GM18858 (cell line): ENCODE data around the gene PKD1L1.

Source experiments
- ATAC-seq: cut with Tn5 transposase; IDR thresholded peaks from one replicate; pipeline ENCODE4 v1.9.1; 2021; ENCODE audit not compliant: unreplicated experiment

The PKD1L1 gene

DNA sequence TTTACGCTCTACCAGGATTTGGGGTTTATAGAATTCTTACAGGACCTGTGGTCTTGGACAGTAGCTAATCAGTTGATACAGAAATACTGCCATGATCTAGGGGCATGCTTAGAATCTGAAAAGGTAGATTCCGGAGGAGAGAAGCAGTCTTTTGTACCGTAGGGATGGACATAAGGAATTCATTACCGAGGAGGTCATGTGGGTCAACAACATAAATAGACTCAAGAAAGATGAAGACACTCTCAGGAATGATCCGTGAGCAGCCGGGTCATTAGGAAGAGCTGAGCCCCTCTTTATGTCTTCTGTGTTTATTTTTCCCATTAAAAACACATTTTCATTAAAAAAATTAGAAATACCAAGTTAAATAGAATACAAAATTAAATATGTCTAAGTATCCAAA, 206.3 kb downstream of the PKD1L1 start:
- ATAC-seq = no peak

DNA sequence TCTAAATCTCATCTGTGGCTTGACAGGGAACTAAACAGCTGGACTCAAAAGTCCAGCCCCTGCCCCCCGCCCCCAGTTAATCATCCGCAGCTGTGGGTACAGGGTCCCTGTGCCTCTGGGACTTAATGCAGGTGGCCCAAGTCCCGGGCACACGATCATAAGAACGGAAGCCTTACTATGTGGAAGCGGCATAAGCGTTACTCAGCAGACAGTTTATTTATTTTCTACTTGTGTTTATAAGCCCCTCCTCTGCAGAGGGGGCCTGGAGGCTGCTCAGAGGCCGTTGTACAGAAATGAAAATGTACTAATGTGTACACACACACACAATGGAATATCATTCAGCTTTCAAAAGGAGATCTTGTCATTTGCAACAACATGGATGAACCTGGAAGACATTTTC, 208.4 kb downstream of the PKD1L1 start:
- no peak for ATAC-seq

DNA sequence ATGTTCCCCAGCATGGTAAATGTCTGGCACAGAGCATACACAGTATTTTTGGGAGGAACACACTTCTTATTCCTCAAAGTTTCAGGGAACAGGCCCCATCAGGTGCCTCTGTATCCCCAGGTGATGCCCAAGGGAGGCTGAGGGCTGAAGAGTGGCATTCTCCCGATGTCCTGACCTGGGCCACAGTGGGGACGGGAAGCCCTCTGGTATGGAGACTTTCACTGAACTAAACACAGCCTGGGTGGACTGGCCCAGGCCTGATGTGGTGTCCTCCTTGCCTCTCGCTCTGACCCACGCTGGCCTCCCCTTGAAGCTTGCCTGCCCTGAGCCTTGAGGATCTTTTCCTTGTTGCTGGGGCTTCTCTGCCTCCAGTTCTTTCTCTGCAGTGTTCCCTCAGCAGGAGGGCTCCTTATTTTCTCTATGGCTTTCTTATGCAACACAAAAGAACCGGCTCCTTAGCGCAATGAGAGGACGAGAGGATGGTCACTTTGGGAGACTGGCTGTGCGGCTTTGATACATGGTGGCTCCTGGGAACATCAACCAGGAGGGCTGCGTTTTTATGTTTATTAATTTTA, 208.9 kb downstream of the PKD1L1 start:
- ATAC-seq = no peak

DNA sequence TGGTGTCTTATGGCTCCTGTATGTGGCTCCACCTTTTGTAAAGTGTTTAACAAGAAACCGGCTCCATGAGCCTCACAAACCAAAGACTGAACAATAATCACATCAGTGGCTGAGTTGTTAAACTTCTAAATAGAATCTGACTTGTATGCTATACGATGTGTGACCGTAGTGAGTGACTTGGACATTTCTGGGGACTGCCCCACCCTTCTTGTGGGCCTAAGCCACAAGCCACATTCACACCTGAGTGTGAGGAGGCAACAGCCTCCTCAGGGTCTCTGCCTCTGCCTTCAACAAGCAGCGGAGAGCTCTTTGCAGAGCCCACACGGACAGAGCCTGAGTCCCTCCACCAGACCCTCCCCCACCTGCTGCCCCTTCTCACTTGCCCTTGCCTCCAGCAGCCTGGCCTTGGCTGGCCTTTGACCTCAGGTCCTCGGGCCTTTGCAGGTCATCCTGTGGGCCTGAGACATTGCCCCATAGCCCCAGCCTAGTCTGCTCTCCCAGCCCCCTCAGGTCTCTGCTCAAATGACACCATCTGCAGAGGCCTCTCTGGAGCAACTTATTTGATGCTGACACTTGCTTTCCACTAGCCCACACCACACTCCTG, 209.6 kb downstream of the PKD1L1 start:
- no peak for ATAC-seq

DNA sequence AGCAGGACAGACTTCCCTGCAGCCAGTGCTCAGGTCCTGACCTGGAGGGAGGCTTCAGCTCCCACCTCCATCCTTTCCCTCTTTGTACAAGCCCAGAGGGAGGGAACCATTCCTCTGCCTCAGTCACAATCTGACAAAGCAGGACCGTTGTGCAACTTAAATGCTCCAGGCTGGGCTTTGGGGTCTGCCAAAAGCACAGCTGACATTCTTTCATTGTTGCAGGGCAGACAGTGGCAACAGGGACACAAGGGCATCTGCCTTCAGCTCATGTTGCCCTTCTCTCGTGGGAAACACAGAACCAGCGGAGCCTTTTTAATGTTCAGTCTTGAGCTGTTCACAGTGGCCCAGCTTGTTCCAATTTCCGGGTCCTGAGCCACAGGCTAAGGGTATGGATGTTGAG, 210.7 kb downstream of the PKD1L1 start:
- no peak for ATAC-seq

DNA sequence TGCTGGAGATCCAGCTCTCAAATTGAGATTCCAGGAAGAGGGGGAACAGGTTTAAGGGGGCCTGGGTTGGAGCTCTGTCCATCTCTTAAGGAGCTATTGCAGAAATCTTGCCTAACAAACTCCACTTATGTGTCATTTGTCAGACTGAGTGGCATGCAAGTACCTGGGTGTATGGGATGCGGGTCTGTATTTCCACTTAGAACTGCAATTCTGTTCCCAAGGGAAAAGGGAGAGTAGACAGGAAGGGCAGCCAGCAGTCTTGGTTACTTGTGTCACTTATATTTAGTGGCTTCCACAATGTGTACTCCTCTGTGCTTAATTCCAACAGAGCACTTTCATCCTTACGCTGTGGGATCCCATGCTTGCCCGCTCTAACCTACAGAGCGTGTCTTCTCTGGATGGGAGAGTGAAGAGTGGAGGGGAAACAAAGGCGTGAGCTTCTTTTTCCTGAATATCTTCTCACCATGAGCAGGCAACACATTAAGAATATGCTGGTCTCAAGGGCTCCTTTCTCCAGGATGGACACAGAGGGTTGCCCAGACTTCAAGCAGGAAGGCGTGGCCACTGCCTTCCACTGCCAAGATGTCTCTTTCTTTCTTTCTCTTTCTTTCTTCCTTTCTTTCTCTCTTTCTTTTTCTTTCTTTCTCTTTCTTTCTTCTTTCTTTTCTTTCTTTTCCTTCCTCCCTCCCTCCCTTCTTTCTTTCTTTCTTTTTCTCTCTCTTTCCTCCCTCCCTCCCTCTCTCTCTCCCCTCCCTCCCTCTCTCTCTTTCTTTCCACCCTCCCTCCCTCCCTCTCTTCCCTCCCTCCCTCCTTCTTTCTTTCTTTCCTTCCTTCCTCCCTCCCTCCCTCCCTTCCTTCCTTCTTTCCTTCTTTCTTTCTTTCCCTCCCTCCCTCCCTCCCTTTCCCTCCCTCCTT, 212.6 kb downstream of the PKD1L1 start:
- ATAC-seq = no peak

DNA sequence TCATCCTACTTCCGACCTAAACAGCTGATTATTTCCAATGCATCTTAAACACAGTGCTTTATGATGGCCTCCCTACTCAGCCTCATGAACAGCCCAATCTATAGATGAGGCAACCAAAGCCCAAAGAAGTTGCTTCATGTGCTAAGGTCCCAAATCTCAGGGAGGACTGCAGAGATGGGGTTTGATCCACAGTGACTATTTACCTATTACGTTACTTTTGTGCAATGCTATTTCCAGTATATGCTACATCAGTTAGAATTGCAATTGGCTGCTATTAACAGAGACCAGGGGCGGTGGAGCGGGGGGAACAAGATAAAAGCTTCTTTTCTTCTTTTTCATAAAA, 213.3 kb downstream of the PKD1L1 start:
- no peak for ATAC-seq

DNA sequence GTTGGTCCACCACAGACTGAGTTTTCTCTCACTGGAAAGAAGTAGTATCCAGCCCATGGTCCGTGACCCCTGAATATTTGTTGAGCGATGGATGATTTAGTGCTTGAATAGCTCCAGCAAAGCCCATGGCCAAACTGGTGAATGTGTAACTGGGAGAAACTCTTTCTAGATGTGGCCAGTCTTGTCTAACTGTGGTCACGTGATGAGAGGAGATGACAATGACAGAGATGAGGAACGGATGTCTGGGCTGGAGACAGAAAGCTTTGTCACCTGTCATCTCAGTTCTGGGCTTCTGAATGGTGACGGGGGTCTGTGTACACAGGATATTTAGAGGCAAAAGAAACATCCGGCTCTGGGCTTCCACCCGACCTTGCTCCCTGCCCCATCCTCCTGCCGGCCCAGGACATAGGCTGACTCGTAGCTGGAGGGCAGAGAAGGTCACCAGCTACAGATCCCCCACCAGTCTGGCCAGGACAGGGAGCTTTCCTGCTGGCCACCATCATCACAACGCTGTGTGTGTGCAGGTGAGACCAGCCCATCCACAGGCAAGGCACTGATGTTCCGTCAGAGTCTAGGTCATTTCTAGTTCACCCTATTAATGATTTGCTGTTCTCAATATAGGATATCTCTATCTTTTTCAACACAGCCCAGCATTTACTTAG, 213.8 kb downstream of the PKD1L1 start:
- ATAC-seq = no peak

DNA sequence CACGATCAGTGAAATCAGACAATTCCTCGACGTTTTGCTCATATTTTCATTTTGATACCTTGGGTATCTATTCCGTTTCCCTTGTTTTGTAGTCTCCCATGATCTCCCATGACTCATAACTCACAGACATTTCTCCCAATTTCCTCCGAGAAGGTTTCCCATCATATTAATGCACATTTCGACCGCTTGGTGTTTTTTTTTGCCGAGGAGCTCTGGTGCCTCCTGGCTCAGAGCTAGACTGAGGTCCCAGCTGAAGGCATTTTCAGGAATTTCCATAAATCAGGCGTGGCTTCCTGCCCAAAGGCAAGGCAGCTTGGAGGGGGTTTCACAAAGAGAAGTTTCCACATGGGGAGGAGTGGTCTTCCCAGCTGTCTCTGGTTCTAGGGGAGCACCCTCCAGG, 218.1 kb downstream of the PKD1L1 start:
- ATAC-seq = no peak

DNA sequence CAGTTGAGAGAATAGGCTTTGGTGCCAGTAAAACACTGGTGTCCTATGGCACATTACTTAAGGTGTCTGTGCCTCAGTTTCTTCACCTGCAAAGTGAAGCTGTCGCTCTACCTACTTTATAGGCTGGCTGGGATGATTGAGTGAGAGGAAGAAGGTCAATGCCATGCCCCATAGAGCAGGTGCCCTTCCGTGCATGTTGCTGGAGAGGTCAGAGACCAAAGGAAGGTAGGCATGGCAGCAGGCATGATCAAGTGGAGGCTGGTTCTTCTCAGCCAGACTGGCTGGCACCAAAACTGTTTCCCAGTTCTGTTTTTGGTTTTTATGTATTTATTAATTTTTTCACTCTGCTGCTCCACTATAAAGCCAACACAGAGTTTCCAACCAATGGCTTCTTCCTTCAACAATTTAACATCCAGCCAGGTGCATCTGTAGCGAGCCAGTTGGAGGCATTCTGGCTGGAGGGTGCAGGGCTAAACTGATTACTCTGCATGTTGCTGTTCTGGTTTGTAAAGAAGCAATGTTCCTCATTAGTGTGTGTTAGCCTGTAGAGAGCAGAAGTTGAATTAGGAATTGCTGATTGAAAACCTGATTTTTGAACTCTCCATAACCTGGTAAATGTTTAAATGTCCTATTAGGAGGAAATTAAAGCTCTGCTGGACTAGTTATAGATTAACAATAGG, 222.1 kb downstream of the PKD1L1 start:
- ATAC-seq = no peak

DNA sequence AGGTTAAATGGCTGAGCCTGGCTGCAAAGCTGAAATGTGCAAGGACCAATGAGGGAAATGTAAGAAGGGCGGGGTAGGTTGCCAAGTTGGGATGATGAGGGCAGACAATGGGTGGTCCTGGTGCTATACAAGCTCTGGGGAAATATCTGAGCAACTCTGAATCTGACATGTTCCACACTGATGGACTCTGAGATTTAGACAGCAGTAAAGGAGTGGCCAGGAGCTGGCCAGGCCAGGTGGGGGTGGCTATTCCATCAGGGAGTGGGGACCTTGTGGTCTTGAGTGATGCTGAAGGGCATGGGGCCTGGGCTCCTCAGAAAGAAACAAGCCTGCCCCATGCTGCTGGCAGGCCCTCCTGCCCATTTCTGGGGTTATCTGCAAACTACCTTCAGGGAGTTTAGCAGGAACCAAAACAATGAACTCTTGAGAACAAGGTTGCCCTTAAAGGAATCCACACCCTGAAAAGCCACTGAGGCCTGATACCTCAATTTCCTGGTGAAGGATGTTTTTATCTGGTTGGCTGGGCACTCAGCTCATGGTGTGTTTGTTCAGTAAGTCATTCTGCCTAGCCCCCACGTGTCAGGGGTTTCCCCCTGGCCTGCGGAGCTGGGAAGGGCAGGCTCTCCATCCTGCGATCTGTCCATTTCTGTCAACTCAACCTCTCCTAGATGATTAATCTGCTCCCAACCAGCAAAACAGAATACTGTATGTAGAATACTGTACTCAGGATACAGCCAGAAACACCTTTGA, 223.1 kb downstream of the PKD1L1 start:
- ATAC-seq = no peak
